ENCODE results near the gene ABCG5.

DNA sequence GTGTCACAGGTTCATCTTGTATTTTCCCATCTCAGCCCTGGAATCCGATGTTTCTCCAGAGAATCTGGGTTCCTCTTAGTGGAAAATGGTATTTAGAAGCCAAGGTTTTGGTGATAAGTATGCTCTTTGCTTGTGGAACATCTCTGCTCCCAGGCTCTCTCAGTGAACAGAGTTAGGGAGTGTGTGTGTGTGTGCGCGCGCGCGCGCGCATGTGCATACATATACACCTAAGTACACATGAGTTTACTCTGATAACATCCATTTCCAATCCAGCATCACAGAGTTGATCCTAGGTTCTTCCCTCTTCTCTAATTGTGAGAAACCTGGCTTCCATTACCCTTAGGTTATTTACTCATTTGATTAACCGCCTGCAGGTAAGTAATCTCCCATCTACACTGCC lies 41.8 kb upstream of the ABCG5 start:
- no peak for TF ChIP-seq POLR2A (IDR thresholded peaks at IDR 0.05; ENCODE audit: low read length)
- TF ChIP-seq GATA1 (IDR thresholded peaks at IDR 0.05; ENCODE audit: low read depth, low read length), result no peak
